ENCODE data around the gene ERFL.
"Not testable (repeated sequence)": the region's sequence is repeated elsewhere in the genome, so short reads cannot be mapped to it uniquely, and the experiment has no call there.

ERFL gene

GRCh38 chr19:41941410-41942202, 13.4 kb upstream of the ERFL start:
- no peak for DNase-seq (ENCODE audit: low read depth in 3 of 3)

GRCh38 chr19:41940731-41941409, 12.6 kb upstream of the ERFL start:
- no peak for DNase-seq (ENCODE audit: low read depth in 3 of 3)

- peak in 1 of 3 experiments; percentile 49 for DNase-seq (ENCODE audit: low read depth in 3 of 3)
These were observed 11.8 kb upstream of the ERFL start for GRCh38 chr19:41939861-41940730.

- not testable (repeated sequence) for DNase-seq (ENCODE audit: low read depth in 3 of 3)
These were observed 11.0 kb upstream of the ERFL start for GRCh38 chr19:41939209-41939608.

GRCh38 chr19:41937525-41938468, 9.5 kb upstream of the ERFL start:
- no peak for DNase-seq (ENCODE audit: low read depth in 3 of 3)

DNA sequence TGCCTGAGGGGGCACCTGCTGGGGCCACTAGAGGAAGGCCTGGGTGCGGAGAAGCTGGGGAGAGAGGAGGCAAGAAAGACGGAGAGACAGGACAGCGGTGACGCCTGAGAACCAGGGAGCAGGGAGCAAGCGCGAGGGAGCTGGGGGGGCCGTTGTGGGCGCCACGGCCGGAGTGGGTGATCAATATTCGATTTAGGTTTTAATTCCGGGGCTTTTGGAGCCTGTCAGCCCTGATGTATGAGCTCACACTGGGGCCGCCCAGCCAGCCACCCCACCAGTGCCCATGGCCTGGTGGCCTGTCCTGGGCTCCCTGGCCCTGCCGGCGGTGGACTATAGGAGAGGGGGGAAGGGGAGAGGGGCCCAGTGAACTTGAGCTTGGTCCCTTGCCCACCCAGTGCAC, 8.7 kb upstream of the ERFL start:
- no peak for DNase-seq (ENCODE audit: low read depth in 3 of 3)

- peak in 1 of 3 experiments; percentile 28 for DNase-seq (ENCODE audit: low read depth in 3 of 3)
These were observed 8.2 kb upstream of the ERFL start for GRCh38 chr19:41936416-41936850.

GRCh38 chr19:41935760-41936415, 7.6 kb upstream of the ERFL start:
- no peak for DNase-seq (ENCODE audit: low read depth in 3 of 3)

GRCh38 chr19:41934849-41935374, 6.7 kb upstream of the ERFL start:
- DNase-seq (ENCODE audit: low read depth in 3 of 3) = peak; percentile 52 to 67 (median 67)

DNA sequence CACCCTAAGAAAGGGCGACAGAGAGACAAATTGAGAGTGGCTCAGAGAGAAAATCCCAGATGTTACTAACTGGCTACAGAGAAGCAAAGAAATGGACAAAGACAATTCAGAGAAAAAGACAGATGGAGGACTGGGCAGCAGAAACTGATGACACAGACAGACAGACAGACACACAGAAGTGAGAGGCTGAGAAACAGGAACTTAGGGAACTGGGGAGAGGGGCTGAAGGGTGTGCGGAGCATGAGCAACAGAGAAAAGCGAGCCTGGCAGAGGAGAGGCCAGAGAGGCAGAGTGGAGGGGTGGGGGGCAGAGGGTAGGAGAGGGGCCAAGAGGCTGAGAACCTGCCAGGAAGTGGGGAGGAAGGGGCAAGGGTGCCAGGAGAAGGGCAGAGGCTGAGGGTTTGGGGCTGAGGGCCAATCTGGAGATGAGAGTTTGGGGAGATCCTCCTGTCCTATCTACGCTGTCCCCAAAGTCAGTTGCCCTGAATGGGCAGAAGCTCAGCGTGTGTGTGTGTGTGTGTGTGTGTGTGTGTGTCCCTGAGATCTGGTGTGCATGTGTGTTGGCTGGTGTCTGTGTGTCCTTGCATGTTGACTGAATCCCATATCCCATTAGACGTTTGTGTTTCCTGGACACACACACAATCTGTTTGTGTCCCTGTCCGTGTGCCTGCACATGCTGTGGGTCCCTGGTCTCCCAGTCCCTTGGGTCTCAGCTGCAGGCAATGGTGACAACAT, 5.6 kb upstream of the ERFL start:
- DNase-seq (ENCODE audit: low read depth in 3 of 3) = no peak

GRCh38 chr19:41932720-41933332, 4.6 kb upstream of the ERFL start:
- no peak for DNase-seq (ENCODE audit: low read depth in 3 of 3)

DNA sequence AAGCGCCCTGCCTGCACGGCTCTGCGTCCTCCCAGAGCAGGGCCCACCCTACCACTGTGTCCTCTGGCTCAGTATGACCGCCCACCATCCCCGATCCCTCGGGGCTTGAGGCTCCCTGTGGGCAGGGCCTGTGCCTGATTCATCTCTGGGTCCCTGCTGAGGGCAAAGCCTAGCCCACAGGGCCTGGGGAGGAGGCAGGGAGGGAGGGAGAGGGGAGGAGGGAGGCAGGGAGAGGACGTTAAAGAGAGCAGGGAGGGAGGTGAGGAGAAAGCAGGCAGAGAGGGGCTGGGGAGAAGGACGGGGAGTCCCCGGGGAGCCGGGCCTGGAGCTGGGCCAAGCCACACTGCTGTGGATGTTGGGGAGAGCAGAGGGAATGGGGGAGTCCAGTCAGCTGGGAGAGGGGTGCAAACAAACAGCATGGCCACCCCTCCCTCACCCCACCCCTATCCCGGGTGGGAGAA, 4.0 kb upstream of the ERFL start:
- DNase-seq (ENCODE audit: low read depth in 3 of 3) = no peak

DNA sequence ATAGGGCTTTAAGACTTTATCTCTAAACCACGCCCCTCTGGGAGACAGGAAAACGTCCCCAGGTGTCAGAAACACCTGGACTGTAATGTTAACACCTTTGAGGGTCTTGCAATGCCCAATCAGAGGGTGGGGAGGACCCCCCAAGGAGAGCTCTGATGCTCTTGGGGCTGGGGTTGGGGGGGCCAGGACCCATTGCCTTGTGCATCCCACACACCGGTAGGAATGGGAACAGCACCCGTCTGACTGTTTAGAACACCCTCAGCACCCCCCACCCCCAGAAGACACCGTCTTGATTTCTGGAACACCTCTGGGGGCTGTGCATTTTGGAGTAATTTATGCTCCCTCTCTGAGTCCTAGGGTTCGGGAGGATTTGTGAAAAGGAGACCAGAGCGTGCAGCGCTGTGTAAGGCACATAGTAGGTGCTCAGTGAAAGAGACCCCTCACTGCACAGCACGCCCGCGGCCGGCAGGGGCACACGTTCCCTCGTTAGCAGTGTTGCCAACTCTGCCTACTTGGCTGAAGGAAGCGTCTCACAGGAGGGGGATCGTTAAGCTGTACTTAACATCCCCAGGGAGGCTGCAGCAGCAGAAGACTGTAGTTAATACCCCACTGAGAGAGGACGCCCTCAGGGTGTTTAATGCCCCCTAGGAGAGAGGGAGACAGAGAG, 2.8 kb upstream of the ERFL start:
- no peak for DNase-seq (ENCODE audit: low read depth in 3 of 3)

DNA sequence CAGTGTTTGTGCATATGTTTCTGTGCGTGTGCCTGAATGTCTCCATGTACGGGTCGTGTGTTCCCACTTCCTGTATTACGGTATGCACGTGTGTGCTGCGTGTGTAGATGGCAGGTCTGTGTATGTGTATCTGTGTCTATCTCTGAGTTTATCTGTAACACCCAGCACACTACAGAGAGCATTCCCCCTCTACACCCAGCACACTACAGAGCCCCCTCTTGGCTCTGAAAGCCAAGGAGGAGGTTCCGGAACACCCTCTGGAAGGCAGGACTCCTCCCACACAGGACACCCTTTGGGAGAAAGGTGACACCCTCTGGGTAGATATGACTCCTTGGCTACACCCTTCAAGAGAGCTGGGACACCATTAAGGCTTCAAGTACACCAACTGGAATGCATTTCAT, 2.1 kb upstream of the ERFL start:
- no peak for DNase-seq (ENCODE audit: low read depth in 3 of 3)

DNA sequence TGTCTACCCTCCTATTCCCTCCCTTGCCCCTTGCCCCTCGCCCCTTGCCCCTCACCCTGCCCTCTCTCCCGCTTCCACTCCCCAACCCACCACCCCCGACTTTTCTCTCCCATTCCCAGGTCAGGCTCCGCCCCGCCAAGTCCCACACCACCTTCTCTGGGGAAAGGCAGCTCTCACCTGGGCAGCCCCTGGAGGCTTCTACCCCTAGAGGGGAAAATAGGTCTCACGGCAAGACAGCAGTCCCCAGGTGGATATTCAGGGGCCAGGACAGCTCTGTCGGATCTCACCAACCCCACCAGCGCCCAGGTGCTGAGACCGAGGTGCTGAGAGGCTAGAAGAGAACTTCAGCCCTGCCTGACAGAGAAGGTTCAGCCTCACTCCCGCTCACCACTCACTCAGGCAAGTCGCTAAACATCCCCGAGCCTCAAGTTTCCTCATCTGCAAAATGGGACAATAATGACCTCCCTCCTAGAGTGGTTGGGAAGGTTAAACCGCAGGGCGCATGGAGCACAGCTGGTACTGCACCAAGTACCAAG, 1.4 kb upstream of the ERFL start:
- DNase-seq (ENCODE audit: low read depth in 3 of 3) = no peak

- no peak for DNase-seq (ENCODE audit: low read depth in 3 of 3)
These were observed 696 bp upstream of the ERFL start for GRCh38 chr19:41928754-41929535.

GRCh38 chr19:41927497-41928192, 604 bp downstream of the ERFL start:
- DNase-seq (ENCODE audit: low read depth in 3 of 3) = no peak

Measured in stimulated activated CD4-positive, alpha-beta T cell treated with anti-CD3 and anti-CD28 coated beads, TNF-alpha, amount 100 ng/mL, for 24 hours (primary cell).